Caco-2 (cell line): Measurements from ENCODE around the gene CMSS1. TPM values are rescaled to one million over a fixed set of nuclear protein-coding genes. Genes with fewer than 3 reads are reported as not detected.
"Not testable (repeated sequence)": the region's sequence is repeated elsewhere in the genome, so short reads cannot be mapped to it uniquely, and the experiment has no call there.

ENCODE experiments used
- BruUV-seq: library from RNA; stranded (reverse); fragments of 400-500 nt; replicated peaks from 2 replicates; lab custom pipeline; 2021; lab: Mats Ljungman, UMichigan
- CTCF ChIA-PET: fragments of 300-600 bp; sonication (Branson Sonifier 250); formaldehyde crosslinking; loops from one replicate; lab custom pipeline; 2022; ENCODE audit warnings: antibody characterized with exemption; lab: Charles Lee
- POLR2A ChIA-PET: fragments of 300-600 bp; sonication (Branson Sonifier 250); formaldehyde crosslinking; loops from one replicate; lab custom pipeline; 2022; ENCODE audit warnings: antibody characterized with exemption; lab: Charles Lee
- DNase-seq, 2 experiments: peaks; one replicate each; pipeline versions ENCODE4 v3.0.0 to v3.0.0-alpha.2; 2020 to 2022
- H3K27me3 ChIP-seq: replicated peaks from 2 replicates; pipeline ENCODE4 v1.6.0; 2011; ENCODE audit warnings: low read length; ENCODE audit not compliant: control insufficient read depth, insufficient read depth
- H3K36me3 ChIP-seq: 2 replicates; pipeline ENCODE4 v1.5.1; 2011; ENCODE audit warnings: low read length; ENCODE audit not compliant: control insufficient read depth, insufficient read depth
- H3K4me1 ChIP-seq: fragments of 250-450 bp; sonication (Bioruptor Pico); 2 replicates; pipeline ENCODE4 v1.5.1; 2020; ENCODE audit warnings: mild to moderate bottlenecking
- H3K4me3 ChIP-seq: 2 replicates; pipeline ENCODE4 v1.5.1; 2011; ENCODE audit warnings: low read depth, mild to moderate bottlenecking, control low read depth, low read length
- H3K9me3 ChIP-seq: fragments of 250-450 bp; sonication (Bioruptor Pico); 2 replicates; pipeline ENCODE4 v1.5.1; 2020; ENCODE audit warnings: mild to moderate bottlenecking, moderate library complexity
- H3K27ac Mint-ChIP-seq: one replicate; pipeline ENCODE4 v1.8.0; 2022; ENCODE audit warnings: mixed read lengths; ENCODE audit not compliant: unreplicated experiment
- H3K27me3 Mint-ChIP-seq: one replicate; pipeline ENCODE4 v1.8.0; 2022; ENCODE audit warnings: mixed read lengths; ENCODE audit not compliant: insufficient read depth, unreplicated experiment
- H3K36me3 Mint-ChIP-seq: one replicate; pipeline ENCODE4 v1.8.0; 2022; ENCODE audit warnings: mild to moderate bottlenecking, mixed read lengths; ENCODE audit not compliant: insufficient read depth, unreplicated experiment
- H3K4me1 Mint-ChIP-seq: one replicate; pipeline ENCODE4 v1.8.0; 2022; ENCODE audit warnings: low read depth, mixed read lengths; ENCODE audit not compliant: unreplicated experiment
- H3K4me3 Mint-ChIP-seq: one replicate; pipeline ENCODE4 v1.8.0; 2022; ENCODE audit warnings: mild to moderate bottlenecking, moderate library complexity, mixed read lengths; ENCODE audit not compliant: unreplicated experiment
- H3K9me3 Mint-ChIP-seq: one replicate; pipeline ENCODE4 v1.8.0; 2022; ENCODE audit warnings: mixed read lengths; ENCODE audit not compliant: unreplicated experiment
- CTCF ChIP-seq, 2 experiments: fragments of 200-600 bp in 1 of 2; IDR thresholded peaks; 1 replicate in 1 of 2; 2 replicates in 1 of 2; pipeline versions ENCODE4 v1.5.1 to v1.8.0; 2011 to 2022; ENCODE audit warnings: antibody characterized with exemption in 1 of 2, control low read depth in 1 of 2, inconsistent platforms in 1 of 2, low read depth in 1 of 2, low read length in 1 of 2, mild to moderate bottlenecking in 1 of 2, moderate library complexity in 1 of 2; ENCODE audit not compliant: insufficient read depth in 1 of 2, severe bottlenecking in 1 of 2, unreplicated experiment in 1 of 2
- intact Hi-C: fragments of 100-400 bp; cut with micrococcal nuclease; formaldehyde crosslinking; loops from one replicate; pipeline ENCODE4 v1.10.0; 2022; ENCODE audit not compliant: unreplicated experiment
- total RNA-seq: library from RNA; stranded (reverse); gene quantifications from 2 replicates; pipeline ENCODE4 v1.2.3, GENCODE V29; 2022

Gene CMSS1
- total RNA-seq, 1 experiment from 2014 or later: 54.4 TPM

- peaks cover 6% of the 10 kb centered on the region for H3K4me1 Mint-ChIP-seq
- no peaks in the 10 kb centered on the region for H3K27me3 ChIP-seq
- no peaks in the 10 kb centered on the region for H3K36me3 Mint-ChIP-seq
- H3K4me3 ChIP-seq: no peak overlapping the region
- H3K4me3 Mint-ChIP-seq: no peak overlapping the region
- H3K9me3 Mint-ChIP-seq: no peaks in the 10 kb centered on the region
- H3K36me3 ChIP-seq: no peaks in the 10 kb centered on the region
- intact Hi-C loops: no loop called here
- ChIA-PET POLR2A (no interaction called here), CTCF (no interaction called here)
- H3K9me3 ChIP-seq: no peaks in the 10 kb centered on the region
- no peak for DNase-seq
- no peak overlapping the region for H3K27ac Mint-ChIP-seq
- H3K27me3 Mint-ChIP-seq: no peaks in the 10 kb centered on the region
- no TSS peak for BruUV-seq
- peaks cover 8% of the 10 kb centered on the region; the same call in 1 of the 2 replicates for H3K4me1 ChIP-seq
- no peak for TF ChIP-seq CTCF (IDR thresholded peaks at IDR 0.05; ENCODE audit: insufficient read depth in 1 of 2, low read depth in 1 of 2, low read length in 1 of 2, severe bottlenecking in 1 of 2, unreplicated experiment in 1 of 2)
Measured at GRCh38 chr3:99838755-99839154, 21.1 kb downstream of the CMSS1 start.

- Mint-ChIP-seq H3K27ac (no peak overlapping the region), H3K4me3 (no peak overlapping the region), H3K36me3 (no peaks in the 10 kb centered on the region), H3K9me3 (no peaks in the 10 kb centered on the region), H3K4me1 (peaks cover 6% of the 10 kb centered on the region), H3K27me3 (no peaks in the 10 kb centered on the region)
- Histone ChIP-seq H3K4me1 (peaks cover 12% of the 10 kb centered on the region; the same call in 1 of the 2 replicates), H3K27me3 (no peaks in the 10 kb centered on the region), H3K36me3 (no peaks in the 10 kb centered on the region), H3K9me3 (no peaks in the 10 kb centered on the region), H3K4me3 (no peak overlapping the region)
- no peak for TF ChIP-seq CTCF (IDR thresholded peaks at IDR 0.05; ENCODE audit: insufficient read depth in 1 of 2, low read depth in 1 of 2, low read length in 1 of 2, severe bottlenecking in 1 of 2, unreplicated experiment in 1 of 2)
- DNase-seq: no peak
- intact Hi-C loops: loop anchor here (5.0 kb wide), 1 partner anchor 348 kb away; no protein-coding TSS in a partner anchor
- BruUV-seq: no TSS peak
- ChIA-PET CTCF (no interaction called here), POLR2A (no interaction called here)
Measured at GRCh38 chr3:99839613-99840012, 22.0 kb downstream of the CMSS1 start.

- H3K4me3 Mint-ChIP-seq, BruUV-seq, CTCF ChIA-PET: not testable (repeated sequence)
Measured at GRCh38 chr3:99841949-99842348, 24.3 kb downstream of the CMSS1 start.

More at GRCh38 chr3:99841949-99842348, 24.3 kb downstream of the CMSS1 start:
- DNase-seq, H3K9me3 ChIP-seq, H3K36me3 Mint-ChIP-seq, H3K27ac Mint-ChIP-seq, H3K27me3 ChIP-seq, H3K9me3 Mint-ChIP-seq, H3K36me3 ChIP-seq, H3K4me3 ChIP-seq, H3K4me1 Mint-ChIP-seq, H3K27me3 Mint-ChIP-seq, POLR2A ChIA-PET: not testable (repeated sequence)
- intact Hi-C loops: loop anchor here (2.0 to 5.0 kb wide), 4 partner anchors 165 to 345 kb away; no protein-coding TSS in a partner anchor
- H3K4me1 ChIP-seq: peaks cover 12% of the 10 kb centered on the region; the same call in 1 of the 2 replicates
